Activated effector memory CD4-positive, alpha-beta T cell treated with Interleukin-2 at 50 U/mL for 16 hours (primary cell): Measurements from ENCODE around the gene TMEM178B.
"Not testable (repeated sequence)": the region's sequence is repeated elsewhere in the genome, so short reads cannot be mapped to it uniquely, and the experiment has no call there.

Source experiments
- DNase-seq: peaks from one replicate; pipeline ENCODE4 v3.0.0-alpha.2; 2020

The TMEM178B gene

DNA sequence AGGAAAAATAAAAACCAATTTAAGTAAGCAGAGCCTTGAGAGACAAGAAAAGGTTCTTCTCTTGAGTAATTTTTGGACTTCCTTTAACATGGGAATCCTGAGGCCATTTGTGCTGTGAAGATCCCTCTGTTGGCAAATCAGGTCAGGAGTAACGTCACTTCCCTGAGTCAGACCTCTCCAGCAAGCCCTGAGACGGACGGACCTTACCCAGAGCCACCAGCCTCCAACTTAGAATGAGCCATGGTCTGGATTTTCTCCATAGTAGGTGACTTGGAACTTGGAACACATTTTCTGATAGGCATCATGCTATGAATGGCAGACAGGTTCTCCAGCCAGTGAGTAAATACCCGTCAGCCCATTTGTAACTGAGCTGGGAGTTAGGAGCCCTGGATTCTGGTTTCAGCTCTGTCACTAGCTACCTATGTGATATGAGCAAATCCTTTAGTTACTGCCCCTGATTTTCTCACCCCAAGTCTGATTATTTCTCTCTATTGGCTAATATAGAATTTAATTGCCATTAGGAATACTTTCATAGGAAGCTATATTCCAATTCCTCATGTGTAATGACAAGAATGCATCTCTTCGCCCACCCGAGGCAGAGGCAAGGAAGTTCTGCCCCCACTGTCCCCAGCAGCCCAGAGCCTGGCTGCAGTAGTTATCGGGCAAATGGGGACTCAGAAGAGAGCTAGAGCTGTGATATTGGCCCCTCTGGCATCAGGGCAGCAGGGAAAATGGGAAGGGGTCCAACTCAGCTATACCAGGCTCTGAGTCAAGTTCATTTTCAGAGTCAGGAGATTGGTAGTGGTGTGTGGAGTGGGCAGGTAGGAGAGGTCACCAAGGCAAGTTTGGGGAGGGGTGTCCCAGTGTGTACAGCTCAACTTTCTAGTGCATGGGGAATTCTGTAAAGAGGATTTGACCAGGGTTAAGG lies 323.6 kb downstream of the TMEM178B start:
- DNase-seq = no peak

DNA sequence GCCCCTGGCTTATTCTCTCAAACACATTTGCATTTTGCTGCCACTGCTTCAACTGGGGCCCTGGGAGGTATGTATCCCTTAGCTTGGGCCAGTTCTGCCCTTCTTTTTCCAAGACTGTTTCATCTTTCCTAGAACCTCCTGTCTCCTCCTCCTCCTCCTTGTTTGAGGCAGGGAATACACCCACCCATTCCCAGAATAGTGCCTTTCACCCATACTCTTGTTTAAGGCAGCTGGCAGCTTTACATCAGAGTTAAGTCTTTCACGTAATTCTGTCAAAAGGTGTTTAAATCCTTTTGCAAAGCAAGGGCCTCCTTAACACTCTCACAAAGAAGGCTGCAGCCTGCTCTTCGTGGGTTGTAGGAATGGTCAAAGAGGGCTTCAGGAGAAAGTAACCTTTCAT lies 326.5 kb downstream of the TMEM178B start:
- no peak for DNase-seq

DNA sequence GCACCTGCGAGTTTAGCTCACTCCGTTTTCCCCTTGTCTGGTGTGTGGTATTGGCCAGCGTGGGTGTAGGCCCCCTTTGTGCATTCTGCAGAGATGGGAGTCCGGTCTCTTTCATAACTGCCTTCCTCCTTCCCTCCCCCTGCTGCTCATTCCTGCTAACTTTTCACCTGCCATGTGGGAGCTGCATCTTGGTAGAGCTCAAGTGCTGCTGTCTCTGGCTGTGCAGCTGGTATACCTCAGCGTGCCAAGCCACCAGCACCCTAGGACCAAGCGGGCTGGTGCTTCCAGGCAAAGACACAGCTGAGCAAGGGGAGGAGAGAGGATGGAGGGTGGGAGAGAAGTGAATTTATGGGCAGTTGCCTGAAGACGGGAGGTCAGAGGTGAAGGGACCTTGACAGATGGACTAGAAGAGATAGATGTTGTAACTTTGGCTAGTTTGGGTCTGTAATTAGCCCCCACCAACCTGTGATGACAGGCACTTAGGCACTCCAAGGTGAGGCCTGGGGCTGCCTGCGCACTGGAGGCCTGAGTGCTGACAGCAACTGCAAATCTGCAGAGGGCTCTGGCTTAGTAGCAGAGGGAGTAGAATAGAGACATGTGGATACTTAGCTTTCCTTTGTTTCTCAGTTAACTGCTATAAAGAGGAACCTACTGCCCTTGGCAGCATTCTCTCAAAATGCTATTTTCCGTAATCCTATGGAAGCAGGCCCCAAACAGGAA lies 328.6 kb downstream of the TMEM178B start:
- no peak for DNase-seq

DNA sequence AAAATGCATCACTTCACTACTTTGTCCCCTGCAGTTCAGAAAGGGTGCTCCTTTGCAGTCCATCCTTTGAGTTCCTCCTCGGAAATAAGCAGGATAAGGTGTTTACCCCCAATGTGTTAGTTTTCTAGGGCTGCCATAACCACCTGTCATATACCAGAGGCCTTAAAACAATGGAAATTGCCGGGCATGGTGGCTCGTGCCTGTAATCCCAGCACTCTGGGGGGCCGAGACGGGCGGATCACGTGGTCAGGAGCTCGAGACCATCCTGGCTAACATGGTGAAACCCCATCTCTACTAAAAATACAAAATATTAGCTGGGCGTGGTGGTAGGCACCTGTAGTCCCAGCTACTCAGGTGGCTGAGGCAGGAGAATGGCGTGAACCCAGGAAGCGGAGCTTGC lies 330.0 kb downstream of the TMEM178B start:
- DNase-seq = not testable (repeated sequence)

DNA sequence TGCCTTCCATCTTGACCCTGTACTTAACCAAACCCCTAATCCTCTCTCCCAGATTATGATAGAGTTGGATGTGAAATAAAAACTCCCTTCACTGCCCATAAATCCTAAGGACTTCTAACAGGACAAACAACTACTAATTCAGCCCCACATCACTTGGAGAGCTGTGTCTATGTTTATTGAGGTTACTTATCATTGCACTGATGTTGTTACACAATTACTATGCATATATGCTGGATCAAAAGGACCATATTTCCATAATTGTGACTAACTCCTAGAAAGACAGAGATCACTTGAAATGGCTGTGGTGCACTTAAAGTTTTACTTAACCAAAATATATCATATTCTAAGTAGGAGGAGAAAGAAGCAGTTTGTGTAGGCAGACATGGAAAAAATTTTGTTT lies 332.5 kb downstream of the TMEM178B start:
- no peak for DNase-seq

DNA sequence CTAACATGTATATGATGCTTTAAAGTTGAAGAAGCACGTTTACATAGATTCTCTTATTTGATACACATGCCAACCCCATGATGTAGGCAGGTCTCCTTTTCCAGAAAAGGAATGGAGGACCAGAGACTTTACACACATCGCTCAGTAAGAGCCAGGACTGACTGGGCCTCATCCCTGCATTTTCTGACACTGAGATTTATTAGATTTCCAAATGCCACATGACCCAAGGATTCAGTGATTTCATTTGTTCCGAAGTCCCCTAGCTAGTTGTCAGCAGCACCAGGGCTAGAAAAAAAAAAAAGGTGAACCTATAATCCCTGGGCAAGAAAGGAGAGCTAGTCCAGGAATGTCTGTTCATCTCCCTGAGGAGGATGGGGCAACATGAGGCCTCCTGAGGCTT lies 334.0 kb downstream of the TMEM178B start:
- DNase-seq = no peak

DNA sequence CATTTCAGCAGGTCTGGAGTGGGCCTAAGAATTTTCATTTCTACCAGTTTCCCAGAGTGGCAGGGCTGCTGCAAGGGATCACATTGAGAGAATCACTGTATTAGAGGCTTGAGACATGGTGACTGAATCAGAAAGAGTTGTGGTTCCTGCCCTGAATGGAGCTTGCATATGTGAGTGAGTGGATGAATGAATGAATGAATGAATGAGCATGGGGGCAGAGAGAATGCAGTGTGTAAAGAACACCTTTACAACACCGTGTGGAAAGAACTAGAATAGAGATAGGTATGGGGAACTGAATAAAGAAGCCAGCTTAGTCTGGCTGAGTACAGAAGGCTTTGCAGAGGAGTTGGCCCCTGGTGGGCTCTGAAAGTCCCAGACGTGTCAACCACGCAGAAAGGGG lies 334.6 kb downstream of the TMEM178B start:
- no peak for DNase-seq

DNA sequence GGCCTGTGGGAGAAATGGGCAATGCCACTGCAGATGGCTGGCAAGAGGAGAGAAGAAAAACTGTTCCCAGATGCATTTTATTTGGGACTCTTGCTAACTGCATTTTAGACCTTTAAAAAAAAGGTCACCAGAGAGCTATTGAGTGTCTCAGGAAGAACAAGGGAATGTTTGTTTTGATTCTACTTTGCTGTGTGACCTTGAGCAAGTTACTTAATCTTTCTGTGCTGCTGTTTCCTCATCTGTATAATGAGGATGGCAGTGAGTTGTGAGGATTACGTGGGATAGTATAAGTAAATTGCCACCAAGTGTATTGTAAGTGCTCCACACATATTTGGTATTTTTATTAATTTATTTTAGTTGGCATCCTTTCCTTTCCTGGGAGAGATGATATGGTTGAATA lies 335.4 kb downstream of the TMEM178B start:
- no peak for DNase-seq

DNA sequence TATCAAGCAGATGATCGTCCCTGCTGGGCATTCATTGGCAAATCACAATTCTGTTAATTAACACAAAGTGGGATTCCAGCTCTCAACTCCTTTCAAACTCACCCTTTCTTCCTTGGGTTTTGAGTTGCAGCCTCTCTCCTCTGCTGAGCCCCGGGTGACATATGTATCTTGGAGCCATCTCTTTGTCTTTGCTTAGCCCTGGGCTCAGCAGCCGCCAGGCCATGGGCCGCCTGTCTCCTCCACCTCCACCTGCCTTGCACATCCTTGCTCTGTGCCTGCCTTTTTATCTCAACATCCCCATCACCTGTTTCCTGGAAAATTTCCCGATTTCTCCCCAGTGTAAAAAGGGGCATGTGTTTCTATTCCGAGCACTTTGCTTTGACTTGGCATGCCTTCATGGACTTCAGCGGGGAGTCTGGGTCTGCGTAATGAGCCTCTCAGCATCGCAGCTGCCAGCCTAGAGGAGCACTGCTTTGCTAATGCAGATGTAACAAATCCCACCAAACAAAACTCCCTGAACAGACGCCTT lies 336.0 kb downstream of the TMEM178B start:
- DNase-seq = no peak

DNA sequence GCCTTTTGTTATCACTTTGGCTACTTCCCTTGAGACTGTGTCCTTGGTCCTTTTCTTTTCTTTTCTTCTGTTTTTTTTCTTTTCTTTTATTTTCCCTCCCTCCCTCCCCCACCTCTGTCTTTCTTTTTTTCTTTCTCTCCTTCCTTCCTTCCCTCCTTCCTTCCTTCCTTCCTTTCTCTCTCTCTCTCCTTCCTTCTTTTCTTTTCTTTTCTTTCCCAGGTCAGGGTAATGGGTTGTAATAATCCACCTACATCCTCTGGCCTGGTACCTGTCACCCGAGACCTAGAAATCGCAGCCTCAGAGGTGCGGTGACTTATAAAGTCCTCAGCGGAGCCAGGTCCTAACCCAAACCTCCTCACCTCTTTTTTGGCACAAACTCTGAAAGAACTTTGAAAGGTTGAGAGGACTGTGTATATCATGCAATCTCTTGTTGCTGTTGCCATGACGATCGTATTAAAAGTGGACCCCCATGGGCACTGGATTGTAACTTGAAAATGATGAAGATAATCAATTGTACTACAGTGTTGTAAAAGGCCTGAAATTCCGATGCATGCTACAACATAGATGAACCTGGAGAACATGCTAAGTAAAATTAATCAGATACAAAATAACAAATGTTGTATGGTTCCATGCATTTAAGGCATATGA lies 336.6 kb downstream of the TMEM178B start:
- DNase-seq = no peak

DNA sequence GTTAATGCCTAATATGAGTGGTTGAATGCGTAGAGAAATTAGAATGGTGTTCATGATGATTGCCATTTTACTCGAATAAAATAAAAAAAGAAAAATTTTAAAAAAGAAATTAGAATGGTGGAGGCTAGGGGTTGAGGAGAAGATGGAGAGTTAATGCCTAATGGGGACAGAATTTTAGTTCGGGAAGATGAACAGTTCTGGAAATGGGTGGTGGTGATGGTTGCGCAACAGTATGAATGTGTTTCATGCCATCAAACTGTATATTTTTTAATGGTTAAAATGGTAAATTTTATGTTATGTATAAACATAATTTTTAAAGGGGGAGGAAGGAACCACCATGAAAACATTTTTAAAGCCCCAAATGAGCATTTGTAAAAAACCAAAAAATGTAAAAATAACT lies 337.3 kb downstream of the TMEM178B start:
- DNase-seq = no peak

DNA sequence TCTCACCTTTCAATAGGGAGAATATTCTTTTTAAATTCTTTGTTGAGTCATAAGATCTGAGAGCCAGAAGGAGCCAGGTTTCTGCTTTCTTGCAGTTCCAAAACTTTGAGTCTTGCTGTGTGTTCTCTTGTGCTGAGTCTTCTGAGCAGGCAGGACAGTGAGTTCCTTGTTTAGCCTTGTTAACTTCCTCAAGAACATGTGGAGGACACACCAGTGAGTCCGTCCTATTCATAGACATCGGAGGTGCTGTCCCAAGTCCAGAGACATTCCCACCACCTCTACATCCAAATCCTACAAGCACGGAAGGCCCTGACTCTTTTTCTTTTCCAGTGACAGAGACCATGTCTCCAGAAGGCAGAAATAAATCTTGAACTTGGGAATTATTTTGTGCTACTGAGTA lies 342.1 kb downstream of the TMEM178B start:
- DNase-seq = no peak

DNA sequence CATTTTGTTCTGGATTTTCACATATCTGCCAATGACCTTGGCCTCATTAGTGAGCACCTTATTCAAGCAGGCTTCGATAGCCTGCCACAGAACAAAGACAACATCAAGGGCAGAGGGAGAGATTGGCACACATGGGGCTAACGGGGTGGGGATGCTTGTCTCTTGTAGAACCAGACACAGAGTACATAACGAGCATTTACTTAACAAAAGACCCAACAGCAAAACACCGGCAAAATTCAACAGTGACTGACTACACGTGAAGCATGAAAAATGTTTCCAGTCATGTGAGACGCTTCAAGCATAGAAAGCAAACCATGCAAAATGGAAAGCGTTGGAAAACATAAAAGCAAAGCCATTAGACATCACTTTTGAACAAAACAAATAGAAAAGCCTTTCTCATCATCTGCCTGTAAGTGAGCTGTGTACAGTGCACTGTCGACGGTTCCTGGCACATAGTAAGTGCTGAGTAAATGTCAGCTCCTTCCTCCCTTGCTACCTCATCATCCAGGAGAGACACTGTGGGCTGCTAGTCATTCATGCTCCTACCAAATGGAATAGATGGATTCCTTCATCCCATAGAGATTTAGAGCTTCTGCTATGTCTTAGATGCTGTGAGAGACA lies 342.9 kb downstream of the TMEM178B start:
- DNase-seq = no peak

DNA sequence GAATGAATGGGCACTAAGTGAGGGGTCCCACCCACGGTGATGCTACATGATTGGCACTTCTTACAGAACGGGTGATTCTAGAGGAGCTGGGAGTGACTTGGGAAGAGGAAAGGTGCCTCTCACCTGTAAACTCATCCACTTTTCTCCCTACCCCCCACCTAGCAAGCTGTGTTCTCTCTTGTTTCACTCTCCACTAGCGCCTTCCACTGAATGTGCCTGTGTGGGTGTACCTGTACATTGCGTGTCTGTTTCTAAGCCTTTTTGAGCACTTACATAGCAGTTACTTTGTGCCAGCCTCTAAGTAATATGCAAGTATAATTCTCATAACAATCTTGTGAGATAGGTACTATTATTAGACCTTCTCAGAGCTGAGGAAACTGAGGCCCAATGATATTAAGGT lies 343.6 kb downstream of the TMEM178B start:
- DNase-seq = no peak

DNA sequence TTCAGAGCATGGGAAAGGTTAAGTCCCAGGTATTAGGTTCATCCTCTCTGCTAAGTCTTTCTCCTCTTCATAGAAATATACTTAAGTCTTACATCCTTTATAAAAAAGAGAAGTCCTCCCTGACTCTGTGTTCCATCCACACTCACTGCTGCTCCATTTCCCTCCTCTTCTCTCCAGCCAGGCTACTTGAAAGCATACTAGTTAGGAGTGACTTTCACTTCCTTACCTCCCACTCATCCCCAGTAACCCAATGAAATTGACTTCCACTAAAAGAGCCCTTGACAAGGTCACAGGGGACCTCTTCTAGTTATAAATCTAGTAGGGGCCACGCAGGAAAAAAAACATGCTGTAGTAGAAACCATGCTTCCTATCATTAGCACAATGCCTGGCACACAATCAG lies 344.2 kb downstream of the TMEM178B start:
- DNase-seq = no peak

DNA sequence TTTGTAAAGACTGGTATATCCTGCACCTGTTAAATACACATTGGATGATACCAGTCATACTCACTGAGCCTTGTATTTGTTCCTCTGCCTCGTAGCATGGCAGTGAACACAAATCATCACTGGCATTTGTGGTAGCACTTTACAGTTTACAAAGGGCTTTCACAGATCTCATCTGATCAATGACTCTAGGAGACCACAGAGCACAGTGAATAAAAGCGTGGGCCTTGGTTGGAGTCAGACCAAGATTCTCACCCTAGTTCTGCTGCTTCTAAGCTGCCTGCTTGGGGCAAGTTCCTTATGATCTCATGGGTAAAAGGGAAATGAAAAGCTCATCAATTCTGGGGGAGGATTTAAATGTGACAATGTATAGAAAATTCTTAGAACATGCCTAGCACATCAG lies 347.4 kb downstream of the TMEM178B start:
- no peak for DNase-seq

DNA sequence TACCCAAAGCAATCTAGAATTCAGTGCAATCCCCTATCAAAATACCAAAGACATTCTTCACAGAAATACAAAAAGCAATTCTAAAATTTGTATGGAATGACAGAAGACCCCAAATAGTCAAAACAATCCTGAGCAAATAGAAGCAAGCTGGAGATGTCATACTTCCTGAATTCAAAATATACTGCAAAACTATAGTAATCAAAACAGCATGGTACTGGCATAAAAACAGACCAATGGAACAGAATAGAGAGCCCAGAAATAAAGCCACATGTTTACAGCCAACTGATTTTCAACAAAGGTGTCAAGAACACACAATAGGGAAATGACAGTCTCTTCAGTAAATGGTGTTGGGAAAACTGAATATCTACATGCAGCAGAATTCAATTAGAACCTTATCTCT lies 353.3 kb downstream of the TMEM178B start:
- DNase-seq = no peak

DNA sequence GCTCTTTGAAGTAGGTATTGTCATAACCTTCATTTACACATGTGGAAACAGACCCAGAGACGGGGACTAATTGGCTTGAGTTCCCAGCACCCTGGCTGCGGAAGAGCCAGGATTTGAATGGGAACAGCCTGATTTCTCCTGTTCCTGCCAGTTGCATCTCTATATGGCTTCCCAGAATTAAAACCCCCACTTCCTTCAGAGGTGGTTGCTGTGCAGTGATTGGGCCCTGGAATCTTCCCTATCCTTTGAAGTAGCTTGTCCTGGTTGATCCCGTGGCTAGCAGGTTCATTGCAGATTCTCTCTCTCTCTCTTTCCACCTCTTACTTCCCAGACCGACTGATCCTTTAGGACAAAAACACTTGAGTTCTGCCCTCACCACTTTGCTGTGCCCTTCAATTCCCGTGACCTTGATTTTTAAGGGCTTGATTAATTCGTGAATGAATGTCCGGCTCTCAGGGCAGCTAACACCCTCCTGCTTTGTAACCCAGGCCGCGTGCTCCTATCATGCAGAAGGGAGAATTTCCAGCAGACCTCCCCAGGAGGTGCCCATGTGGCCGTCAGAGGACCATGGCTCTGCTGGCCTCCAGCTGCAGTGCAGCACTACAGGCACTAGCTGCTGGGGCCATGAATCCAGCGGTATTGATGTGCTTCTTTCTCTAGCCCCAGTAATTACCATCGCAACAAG lies 356.7 kb downstream of the TMEM178B start:
- DNase-seq = no peak

DNA sequence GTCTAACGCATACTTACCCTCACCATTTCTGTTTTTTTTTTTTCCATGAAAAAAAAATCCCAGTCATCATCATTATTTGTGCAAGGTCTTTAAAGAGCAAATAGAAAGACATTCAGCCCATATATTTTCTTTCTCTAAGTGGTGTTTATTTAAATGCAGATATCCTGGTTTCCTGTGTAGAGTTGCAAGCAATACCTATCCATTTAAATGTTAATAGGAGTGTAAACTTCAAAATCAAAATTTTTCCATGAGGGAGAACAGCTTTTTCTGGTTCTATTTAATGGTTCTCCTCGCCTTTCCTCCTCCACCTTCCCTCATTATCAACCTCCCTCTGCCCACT lies 357.2 kb downstream of the TMEM178B start:
- DNase-seq = no peak

DNA sequence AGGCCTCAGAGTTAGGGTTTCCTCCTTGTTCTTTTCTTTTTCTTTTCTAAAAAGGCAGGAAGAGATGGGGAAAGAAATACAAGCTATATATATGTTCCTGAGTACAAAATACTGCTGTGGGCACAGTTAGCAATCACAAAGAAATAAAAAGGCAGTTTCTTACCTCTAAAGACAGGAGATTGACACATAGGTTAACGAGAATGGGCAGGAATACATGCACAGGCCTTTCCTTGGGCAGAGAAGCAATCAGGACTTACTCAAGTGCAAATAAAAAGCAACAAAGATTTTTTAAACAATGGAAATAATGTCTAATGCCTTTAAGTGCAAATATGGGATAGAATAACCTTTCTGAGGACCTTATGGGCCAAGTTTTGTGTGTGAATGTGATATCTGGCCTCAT lies 357.8 kb downstream of the TMEM178B start:
- DNase-seq = no peak

DNA sequence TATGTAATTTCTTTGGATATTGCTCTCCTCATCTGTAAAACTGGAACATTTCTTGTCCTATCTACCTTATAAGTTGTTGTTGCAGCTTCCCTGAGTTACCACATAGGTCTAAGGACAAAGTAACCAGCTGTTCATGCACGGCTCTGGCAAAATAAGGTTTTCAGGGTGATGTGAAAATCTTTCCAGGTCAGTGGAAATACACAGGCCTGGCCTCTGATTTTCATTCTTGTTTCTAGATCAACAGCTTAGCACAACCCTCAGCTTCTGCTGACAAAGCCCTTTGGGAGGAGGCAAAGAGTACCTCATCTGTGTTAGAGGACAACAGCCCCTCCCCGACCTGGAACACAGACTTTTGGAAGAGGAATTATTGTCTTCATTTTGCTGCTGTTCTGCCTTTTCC lies 359.8 kb downstream of the TMEM178B start:
- no peak for DNase-seq

DNA sequence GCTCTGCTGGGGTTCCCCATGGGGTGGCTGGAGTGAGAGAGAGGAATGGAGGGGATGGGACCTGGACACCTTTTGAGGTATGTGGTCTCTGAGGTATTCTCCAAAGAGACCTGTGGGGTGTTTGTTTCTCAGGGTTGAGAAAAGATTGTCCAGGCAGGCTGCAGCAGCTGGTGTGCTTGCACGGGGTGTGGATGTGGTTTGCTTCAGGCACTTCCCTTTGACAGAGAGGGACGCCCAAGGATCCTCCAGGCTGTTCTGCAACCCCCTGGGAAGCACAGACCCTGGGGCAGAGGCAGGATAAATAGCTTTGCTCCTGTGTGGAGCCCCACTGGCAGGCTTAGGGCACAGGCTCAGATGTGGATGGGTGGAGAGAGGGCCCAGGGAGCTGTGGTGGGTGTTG lies 362.3 kb downstream of the TMEM178B start:
- DNase-seq = no peak
